ENCODE data around the gene PLOD3. TPM values are rescaled to one million over a fixed set of nuclear protein-coding genes. Genes with fewer than 3 reads are reported as not detected.

Gene PLOD3
- total RNA-seq, 4 donors from 2014 or later, result 30.0 to 42.5 (median 32.7) TPM

DNA sequence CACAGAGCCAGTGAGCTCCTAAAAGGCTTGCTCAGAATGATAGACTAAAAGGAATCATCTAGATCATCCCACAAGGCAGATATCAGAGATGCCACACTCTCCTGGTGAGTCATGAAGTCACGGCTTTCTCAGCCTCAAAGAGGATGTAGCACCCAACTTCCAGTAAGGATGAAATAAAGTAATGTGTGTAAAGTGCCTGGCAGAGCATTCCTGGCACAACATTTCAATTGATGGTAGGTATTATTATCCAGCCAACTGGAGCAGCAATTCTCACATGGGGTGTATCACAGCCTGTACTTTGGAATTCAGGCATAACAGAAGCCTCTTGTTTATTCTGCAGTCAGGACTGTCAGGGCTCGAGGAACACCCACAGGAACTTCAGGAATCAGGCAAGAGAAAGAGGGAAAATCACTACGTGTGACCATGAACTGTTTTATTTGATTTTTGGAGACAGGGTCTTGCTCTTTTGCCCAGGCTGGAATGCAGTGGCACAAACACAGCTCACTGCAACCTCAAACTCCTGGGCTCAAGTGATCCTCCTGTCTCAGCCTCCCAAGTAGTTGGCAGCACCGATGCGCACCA, 32.0 kb downstream of the PLOD3 start:
- H3K36me3 ChIP-seq, result no peaks in the 10 kb centered on the region
- no peaks in the 10 kb centered on the region for H3K9me3 ChIP-seq
- H3K27ac ChIP-seq, result no peak overlapping the region
- H3K4me1 ChIP-seq, result no peaks in the 10 kb centered on the region
- no peak for DNase-seq
- 50 to 61% methylated on average over 5 of the region's 5 CpGs for WGBS, 2 donors
- H3K27me3 ChIP-seq, result peaks cover 8% of the 10 kb centered on the region
- no peak for TF ChIP-seq POLR2A (IDR thresholded peaks at IDR 0.05)
- TF ChIP-seq, protein P1, sequence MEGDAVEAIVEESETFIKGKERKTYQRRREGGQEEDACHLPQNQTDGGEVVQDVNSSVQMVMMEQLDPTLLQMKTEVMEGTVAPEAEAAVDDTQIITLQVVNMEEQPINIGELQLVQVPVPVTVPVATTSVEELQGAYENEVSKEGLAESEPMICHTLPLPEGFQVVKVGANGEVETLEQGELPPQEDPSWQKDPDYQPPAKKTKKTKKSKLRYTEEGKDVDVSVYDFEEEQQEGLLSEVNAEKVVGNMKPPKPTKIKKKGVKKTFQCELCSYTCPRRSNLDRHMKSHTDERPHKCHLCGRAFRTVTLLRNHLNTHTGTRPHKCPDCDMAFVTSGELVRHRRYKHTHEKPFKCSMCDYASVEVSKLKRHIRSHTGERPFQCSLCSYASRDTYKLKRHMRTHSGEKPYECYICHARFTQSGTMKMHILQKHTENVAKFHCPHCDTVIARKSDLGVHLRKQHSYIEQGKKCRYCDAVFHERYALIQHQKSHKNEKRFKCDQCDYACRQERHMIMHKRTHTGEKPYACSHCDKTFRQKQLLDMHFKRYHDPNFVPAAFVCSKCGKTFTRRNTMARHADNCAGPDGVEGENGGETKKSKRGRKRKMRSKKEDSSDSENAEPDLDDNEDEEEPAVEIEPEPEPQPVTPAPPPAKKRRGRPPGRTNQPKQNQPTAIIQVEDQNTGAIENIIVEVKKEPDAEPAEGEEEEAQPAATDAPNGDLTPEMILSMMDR (IDR thresholded peaks at IDR 0.05), result no peak
- intact Hi-C loops (cut with DNase I), result no loop called here
- no peak overlapping the region for H3K4me3 ChIP-seq (replicated peaks in 1 of 3)

DNA sequence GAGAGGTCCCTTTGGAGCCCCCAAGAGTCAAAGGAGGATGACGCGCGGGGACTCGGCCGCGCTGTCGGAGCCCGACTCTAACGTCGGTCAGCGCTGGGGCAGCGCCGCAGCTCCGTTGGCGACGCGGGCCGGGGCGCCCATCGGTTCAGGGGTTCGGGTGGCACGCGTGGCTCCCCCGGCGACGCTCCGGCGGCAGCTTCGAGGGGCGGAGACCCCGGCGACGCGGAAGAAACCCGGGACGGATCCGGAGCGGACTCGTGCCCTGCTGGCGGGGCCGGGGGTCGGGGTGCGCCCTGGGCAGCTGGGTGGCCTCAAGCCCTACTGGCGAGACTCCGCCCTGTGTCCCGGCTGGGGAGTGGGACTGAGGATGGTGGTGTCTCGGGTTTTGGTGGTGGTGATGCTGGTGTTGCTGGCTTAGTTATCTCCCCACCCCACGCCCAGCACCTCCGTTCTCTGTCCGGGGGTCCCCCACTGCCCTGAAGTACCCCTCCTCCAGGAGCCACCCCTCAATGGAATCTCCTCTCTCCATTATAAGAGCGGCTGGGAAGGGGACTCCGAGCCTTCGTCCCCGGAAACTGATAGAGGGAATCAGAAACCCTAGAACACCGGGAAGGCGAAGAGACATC, 37.1 kb downstream of the PLOD3 start, which contains the start of gene NAT16:
TSS of gene NAT16 (minus strand) at position 164 of the 626 bp plus-strand sequence. CDS start 5,486 bp downstream, outside the sequence.
- DNase-seq, result no peak
- no peaks in the 10 kb centered on the region for H3K36me3 ChIP-seq
- H3K4me3 ChIP-seq (replicated peaks in 1 of 3), result no peak within 1 kb of the TSS
- H3K4me1 ChIP-seq, result peaks cover 0 to 14% of the 10 kb centered on the region in 2 donors
- intact Hi-C loops (cut with DNase I), result no loop called here
- WGBS, 2 donors, result 4 to 7% methylated on average over 7 to 42 of the region's 56 CpGs
- H3K9me3 ChIP-seq, result no peaks in the 10 kb centered on the region
- TF ChIP-seq, protein P1 (IDR thresholded peaks at IDR 0.05), result no peak
- no peak for TF ChIP-seq POLR2A (IDR thresholded peaks at IDR 0.05)
- no peak within 1 kb of the TSS for H3K27ac ChIP-seq
- H3K27me3 ChIP-seq, result peaks cover 23% of the 10 kb centered on the region

DNA sequence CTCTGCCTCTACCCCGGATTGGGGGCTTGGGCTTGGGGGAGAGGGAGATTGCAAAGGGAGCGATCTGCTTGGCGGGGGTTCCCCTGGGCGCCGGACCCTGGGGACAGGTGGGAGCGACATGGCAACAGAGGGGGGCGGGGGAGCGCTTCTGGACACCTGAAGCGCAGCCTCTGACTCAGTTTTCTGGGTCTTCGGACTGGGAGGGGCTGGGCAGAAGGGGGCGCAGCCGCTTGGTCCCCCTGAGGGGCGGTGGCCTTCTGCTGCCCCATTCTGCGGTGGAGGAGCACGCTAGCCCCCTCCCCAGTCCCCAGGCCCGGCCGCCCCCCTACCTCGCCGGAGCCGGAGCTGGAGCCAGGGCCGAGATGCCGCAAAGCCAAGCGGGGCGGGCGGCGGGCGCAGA, 37.7 kb downstream of the PLOD3 start:
- Histone ChIP-seq H3K4me3 (replicated peaks in 1 of 3) (no peak overlapping the region), H3K27ac (no peak overlapping the region), H3K9me3 (no peaks in the 10 kb centered on the region), H3K4me1 (peaks cover 0 to 14% of the 10 kb centered on the region in 2 donors), H3K27me3 (peaks cover 23% of the 10 kb centered on the region), H3K36me3 (no peaks in the 10 kb centered on the region)
- intact Hi-C loops (cut with DNase I), result no loop called here
- no peak for DNase-seq
- no peak for TF ChIP-seq POLR2A (IDR thresholded peaks at IDR 0.05)
- TF ChIP-seq, protein P1 (IDR thresholded peaks at IDR 0.05), result no peak
- 8 to 20% methylated on average over 1 to 10 of the region's 27 CpGs for WGBS, 2 donors

DNA sequence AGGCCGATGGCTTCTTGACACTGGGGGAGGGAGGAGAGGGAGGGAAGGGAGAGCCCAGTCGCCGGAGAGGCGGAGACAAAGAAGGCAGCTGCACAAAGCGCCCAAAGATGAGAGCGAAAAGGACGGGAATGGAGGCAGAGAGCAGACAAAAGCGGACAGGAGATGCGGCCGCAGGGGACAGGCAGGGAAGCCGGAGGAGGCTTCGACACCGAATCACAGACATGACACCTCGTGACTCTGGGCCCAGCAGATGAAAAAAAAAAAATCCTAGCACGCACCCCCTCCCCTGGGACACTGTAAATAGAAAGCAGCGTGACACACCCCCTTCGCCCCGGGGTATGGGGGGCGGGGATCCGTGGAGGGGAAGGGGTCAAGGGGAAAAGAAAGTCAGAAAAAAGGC, 38.3 kb downstream of the PLOD3 start:
- no peaks in the 10 kb centered on the region for H3K36me3 ChIP-seq
- peaks cover 28% of the 10 kb centered on the region for H3K27me3 ChIP-seq
- H3K4me3 ChIP-seq (replicated peaks in 1 of 3), result no peak overlapping the region
- peak in 1 of 2 donors; percentile 5 for DNase-seq
- H3K27ac ChIP-seq, result no peak overlapping the region
- 1 to 2% methylated on average over 19 to 20 of the region's 20 CpGs for WGBS, 2 donors
- H3K9me3 ChIP-seq, result no peaks in the 10 kb centered on the region
- peaks cover 0 to 15% of the 10 kb centered on the region in 2 donors for H3K4me1 ChIP-seq
- intact Hi-C loops (cut with DNase I), result no loop called here
- TF ChIP-seq, protein P1 (IDR thresholded peaks at IDR 0.05), result no peak
- no peak for TF ChIP-seq POLR2A (IDR thresholded peaks at IDR 0.05)

DNA sequence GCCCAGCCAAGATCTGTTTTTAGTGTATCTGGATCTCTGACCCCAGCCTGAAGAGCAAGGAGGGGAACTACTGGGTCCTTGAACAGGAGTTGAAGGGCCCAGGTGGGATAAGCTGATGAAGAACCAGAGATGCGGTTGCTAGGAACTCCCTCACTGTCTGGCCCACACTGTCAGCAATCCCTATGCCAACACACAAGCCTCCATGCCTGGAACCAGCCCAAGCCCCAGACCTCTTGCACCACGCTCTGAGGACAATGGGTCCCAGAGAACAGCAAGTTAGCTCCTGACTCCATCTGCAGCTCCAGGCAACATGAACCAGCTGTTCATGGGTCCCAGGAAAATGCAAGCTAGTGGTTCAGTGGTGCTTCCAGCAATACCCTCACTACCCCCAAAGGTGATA, 39.7 kb downstream of the PLOD3 start:
- Histone ChIP-seq H3K4me1 (peaks cover 14 to 29% of the 10 kb centered on the region in 2 donors), H3K4me3 (replicated peaks in 1 of 3) (no peak overlapping the region), H3K27me3 (peaks cover 35% of the 10 kb centered on the region), H3K9me3 (no peaks in the 10 kb centered on the region), H3K27ac (no peak overlapping the region), H3K36me3 (no peaks in the 10 kb centered on the region)
- no peak for DNase-seq
- no peak for TF ChIP-seq POLR2A (IDR thresholded peaks at IDR 0.05)
- TF ChIP-seq, protein P1 (IDR thresholded peaks at IDR 0.05), result no peak
- intact Hi-C loops (cut with DNase I), result no loop called here
- whole genome bisulfite sequencing, 2 donors, result 72 to 82% methylated on average over 2 of the region's 2 CpGs

Measured in thyroid gland (tissue), 4 donors.